ENCODE results near the gene TRPV4. TPM values are rescaled to one million over a fixed set of nuclear protein-coding genes. Genes with fewer than 3 reads are reported as not detected.

TRPV4 gene
- total RNA-seq, 4 donors from 2014 or later: 0.34 to 0.55 TPM; not detected in 2

DNA sequence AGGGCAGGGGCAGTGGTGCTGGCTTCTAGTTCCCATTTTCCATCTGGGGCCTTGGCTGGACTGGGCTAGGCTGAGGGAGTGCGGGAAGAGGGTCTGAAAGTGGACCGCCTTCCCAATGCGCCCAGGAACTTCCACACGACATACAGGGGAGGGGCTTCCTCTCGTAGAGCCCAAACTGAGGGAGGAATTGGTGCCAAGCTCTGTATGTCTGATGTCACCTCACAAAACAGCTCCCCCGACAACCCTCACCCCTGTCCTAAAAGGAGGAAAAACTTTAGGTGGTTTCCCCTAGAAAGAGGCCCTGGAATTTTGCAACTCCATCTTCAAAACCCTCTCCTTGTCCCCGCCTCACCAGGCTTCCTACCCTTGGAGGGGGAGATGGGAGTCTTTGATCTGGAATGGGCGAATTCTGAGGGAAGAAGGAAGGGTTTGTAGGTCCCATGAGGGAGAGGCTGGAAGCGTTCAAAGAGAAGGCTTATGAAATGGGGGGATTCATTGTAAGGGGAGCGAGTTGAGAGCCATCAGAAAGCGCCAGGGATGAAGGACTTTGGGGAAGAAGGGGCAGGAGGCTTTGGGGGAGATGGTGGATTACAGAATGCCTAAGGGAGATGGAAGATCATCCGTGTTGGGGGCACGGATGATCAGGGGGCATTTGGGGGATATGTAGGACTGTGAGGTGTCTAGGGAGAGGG lies 46.3 kb upstream of the TRPV4 start:
- H3K4me1 ChIP-seq: peaks cover 0 to 9% of the 10 kb centered on the region in 2 donors
- TF ChIP-seq, protein P1, sequence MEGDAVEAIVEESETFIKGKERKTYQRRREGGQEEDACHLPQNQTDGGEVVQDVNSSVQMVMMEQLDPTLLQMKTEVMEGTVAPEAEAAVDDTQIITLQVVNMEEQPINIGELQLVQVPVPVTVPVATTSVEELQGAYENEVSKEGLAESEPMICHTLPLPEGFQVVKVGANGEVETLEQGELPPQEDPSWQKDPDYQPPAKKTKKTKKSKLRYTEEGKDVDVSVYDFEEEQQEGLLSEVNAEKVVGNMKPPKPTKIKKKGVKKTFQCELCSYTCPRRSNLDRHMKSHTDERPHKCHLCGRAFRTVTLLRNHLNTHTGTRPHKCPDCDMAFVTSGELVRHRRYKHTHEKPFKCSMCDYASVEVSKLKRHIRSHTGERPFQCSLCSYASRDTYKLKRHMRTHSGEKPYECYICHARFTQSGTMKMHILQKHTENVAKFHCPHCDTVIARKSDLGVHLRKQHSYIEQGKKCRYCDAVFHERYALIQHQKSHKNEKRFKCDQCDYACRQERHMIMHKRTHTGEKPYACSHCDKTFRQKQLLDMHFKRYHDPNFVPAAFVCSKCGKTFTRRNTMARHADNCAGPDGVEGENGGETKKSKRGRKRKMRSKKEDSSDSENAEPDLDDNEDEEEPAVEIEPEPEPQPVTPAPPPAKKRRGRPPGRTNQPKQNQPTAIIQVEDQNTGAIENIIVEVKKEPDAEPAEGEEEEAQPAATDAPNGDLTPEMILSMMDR (IDR thresholded peaks at IDR 0.05): no peak
- no peak for TF ChIP-seq POLR2A (IDR thresholded peaks at IDR 0.05)

DNA sequence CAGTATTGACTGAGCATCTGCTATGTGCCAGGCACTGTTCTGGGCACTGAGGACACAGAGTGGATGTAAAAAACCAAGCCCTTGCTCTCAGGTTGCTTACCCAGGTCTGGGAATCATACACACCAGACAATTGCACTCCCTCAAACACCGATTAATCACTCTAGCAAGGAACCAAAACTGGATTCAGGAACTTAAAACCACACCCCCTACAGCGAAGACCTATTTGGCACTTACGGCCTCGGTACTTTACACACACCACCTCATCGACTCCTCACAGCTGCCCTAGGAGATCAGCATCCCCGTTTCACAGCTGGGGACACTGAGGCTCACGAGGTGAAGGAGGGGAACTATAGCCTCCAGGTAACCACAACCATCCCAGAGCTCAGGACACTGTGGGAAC lies 45.6 kb upstream of the TRPV4 start:
- no peak overlapping the region for H3K27ac ChIP-seq
- H3K9me3 ChIP-seq: no peaks in the 10 kb centered on the region
- DNase-seq: no peak
- H3K4me3 ChIP-seq: peak overlapping the region in 1 of 2 donors; percentile 90
- H3K36me3 ChIP-seq: no peaks in the 10 kb centered on the region
- H3K4me1 ChIP-seq: peaks cover 0 to 9% of the 10 kb centered on the region in 2 donors
- intact Hi-C loops (cut with DNase I; ENCODE audit: low total_unique reads): no loop called here
- H3K27me3 ChIP-seq: no peaks in the 10 kb centered on the region
- TF ChIP-seq POLR2A (IDR thresholded peaks at IDR 0.05): no peak
- TF ChIP-seq, protein P1 (IDR thresholded peaks at IDR 0.05): no peak

More for the DNA sequence above, 46.3 kb upstream of the TRPV4 start:
- H3K9me3 ChIP-seq: no peaks in the 10 kb centered on the region
- H3K27me3 ChIP-seq: no peaks in the 10 kb centered on the region
- DNase-seq: no peak
- no peaks in the 10 kb centered on the region for H3K36me3 ChIP-seq
- peak overlapping the region; percentile 72 to 82 for H3K27ac ChIP-seq
- peak overlapping the region; percentile 77 to 90 for H3K4me3 ChIP-seq
- intact Hi-C loops (cut with DNase I; ENCODE audit: low total_unique reads): loop anchor here (10.0 kb wide), 1 partner anchor 75 kb away; no protein-coding TSS in a partner anchor

DNA sequence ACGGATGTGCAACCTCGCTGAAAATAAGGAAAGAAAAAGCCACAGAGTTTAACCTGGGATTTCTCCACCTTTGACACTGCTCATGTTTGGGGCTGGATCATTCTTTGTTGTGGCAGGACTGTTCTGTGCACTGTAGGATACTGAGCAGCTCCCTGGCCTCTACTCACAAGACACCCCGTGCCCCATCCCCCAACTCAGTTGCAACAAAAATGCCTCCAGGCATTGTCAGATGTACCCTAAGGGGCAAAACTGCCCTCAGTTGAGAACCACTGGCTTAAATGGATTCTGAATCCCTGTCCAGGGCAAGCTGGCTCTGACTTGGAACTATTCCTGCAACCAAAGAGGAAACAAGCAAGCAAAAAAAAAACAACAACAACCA lies 45.0 kb upstream of the TRPV4 start:
- intact Hi-C loops (cut with DNase I; ENCODE audit: low total_unique reads): no loop called here
- no peak for TF ChIP-seq POLR2A (IDR thresholded peaks at IDR 0.05)
- TF ChIP-seq, protein P1 (IDR thresholded peaks at IDR 0.05): no peak

DNA sequence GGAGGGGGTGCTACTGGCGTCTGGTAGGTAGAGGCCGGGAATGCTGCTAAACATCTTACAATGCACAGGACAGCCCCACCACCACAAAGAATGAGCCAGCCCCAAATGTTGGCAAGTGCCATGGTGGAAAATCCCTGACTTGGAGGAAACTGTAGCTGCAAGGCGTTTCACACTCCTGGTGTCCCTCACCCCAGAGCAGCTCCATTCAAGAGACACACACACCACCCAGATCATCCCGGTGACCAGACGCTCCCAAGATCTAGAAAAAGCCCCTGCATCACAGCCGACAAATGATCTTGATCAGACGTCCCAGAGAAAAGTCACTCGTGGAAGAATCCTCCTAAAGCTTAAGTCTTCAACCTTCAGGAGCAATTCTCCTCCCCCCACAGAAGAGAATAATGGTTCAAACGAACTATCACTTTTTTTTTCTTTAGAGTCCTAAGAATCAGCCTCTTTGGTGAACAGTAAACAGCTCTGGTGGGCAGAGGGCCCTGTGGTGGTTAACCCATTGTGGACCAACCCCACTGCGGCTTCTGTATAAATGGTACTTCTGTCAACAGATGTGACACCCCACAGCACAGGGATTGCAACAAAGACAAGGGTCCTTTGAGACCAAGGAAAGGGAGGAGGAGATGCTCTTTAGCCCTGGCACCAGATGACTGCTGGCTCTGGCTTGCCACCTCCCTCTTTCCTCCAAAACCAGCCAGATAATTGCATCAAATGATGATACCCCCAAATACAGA lies 44.5 kb upstream of the TRPV4 start:
- no peak overlapping the region for H3K27ac ChIP-seq
- no peak overlapping the region for H3K4me3 ChIP-seq
- DNase-seq: no peak
- H3K36me3 ChIP-seq: no peaks in the 10 kb centered on the region
- TF ChIP-seq, protein P1 (IDR thresholded peaks at IDR 0.05): no peak
- intact Hi-C loops (cut with DNase I; ENCODE audit: low total_unique reads): no loop called here
- no peaks in the 10 kb centered on the region for H3K9me3 ChIP-seq
- H3K4me1 ChIP-seq: peaks cover 0 to 9% of the 10 kb centered on the region in 2 donors
- no peaks in the 10 kb centered on the region for H3K27me3 ChIP-seq

More for the DNA sequence above, 45.0 kb upstream of the TRPV4 start:
- H3K27me3 ChIP-seq: no peaks in the 10 kb centered on the region
- no peak for DNase-seq
- no peak overlapping the region for H3K27ac ChIP-seq
- peaks cover 0 to 9% of the 10 kb centered on the region in 2 donors for H3K4me1 ChIP-seq
- no peaks in the 10 kb centered on the region for H3K9me3 ChIP-seq
- H3K4me3 ChIP-seq: no peak overlapping the region
- no peaks in the 10 kb centered on the region for H3K36me3 ChIP-seq

DNA sequence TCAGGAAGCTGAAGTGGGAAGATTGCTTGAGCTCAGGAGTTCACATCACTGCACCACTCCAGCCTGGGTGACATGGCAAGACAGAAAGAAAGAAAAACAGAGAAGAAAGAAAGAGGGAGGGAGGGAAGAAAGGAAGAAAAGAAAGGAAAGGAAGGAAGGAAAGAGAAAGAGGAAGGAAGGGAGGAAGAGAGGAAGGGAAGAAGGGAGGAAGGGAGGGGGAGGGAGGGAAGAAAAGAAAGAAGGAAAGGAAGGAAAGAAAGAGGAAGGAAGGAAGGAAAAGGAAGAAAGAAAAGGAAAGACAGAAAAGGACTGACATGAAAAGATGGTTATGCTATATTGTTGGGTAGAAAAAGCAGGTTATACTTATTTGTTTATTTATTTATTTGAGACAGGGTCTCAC lies 43.2 kb upstream of the TRPV4 start:
- H3K4me1 ChIP-seq: peaks cover 0 to 9% of the 10 kb centered on the region in 2 donors
- no peaks in the 10 kb centered on the region for H3K27me3 ChIP-seq
- H3K4me3 ChIP-seq: no peak overlapping the region
- no peak overlapping the region for H3K27ac ChIP-seq
- no peaks in the 10 kb centered on the region for H3K9me3 ChIP-seq
- TF ChIP-seq, protein P1 (IDR thresholded peaks at IDR 0.05): no peak
- no peak for TF ChIP-seq POLR2A (IDR thresholded peaks at IDR 0.05)
- intact Hi-C loops (cut with DNase I; ENCODE audit: low total_unique reads): no loop called here
- DNase-seq: no peak
- no peaks in the 10 kb centered on the region for H3K36me3 ChIP-seq

Measured in uterus (tissue), 4 donors.